Epidermal melanocyte (primary cell): ENCODE measurements around the gene FSCN2.
A peak's percentile ranks its signal among the peaks of the same experiment; 100 is the strongest.

Experiments used
- DNase-seq: peaks from one replicate; pipeline ENCODE4 v3.0.0; 2011; ENCODE audit warnings: low spot score; ENCODE audit not compliant: insufficient read length

The FSCN2 gene, protein sequence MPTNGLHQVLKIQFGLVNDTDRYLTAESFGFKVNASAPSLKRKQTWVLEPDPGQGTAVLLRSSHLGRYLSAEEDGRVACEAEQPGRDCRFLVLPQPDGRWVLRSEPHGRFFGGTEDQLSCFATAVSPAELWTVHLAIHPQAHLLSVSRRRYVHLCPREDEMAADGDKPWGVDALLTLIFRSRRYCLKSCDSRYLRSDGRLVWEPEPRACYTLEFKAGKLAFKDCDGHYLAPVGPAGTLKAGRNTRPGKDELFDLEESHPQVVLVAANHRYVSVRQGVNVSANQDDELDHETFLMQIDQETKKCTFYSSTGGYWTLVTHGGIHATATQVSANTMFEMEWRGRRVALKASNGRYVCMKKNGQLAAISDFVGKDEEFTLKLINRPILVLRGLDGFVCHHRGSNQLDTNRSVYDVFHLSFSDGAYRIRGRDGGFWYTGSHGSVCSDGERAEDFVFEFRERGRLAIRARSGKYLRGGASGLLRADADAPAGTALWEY

DNA sequence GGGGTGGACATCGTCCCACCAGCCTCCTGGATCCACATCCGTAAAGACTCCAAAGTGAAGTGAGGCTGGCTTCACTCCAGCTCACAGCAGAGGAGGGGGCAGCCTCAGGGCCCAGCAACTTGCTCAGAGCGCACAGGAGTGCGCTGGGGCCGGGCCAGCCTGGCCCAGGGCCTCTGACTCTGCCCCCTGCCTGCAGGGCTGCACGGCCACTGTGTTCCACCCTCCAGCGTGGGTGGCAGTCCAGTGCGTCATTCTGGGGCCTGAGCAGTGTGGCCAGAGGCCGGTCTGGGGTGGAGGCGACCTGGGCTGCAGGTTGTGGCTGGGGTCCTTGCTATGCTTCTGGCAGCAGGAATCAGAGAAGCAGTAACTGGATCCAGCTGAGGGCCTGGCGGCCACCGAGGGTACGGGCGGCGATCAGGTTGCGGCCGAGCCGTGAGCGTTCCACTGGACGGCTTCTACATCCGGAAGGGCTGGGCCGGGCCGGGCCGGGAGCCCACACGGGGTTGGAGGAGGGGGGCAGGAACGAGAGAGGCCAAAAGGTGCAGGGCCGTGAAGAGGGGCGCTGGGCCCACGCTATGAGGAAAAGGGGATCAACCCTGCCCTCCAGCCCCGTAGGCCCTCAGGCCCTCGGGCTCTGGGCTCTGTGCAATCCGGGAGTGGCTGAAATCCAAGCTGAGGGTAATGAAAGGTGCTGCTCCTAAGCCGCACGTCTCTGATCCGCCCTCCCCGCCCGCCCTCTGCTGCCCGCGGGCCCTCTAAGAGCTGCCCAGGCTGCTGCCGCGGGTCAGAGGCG is at the start of gene FSCN2:
FSCN2 (plus strand) TSS at position 787 of the 793 bp plus-strand sequence. CDS start 155 bp downstream, outside the sequence.
- no peak for DNase-seq

- DNase-seq = no peak
These were observed 48.8 kb upstream of the FSCN2 start for GRCh38 chr17:81479175-81480071.

GRCh38 chr17:81480140-81481072 is 47.8 kb upstream of the FSCN2 start:
- no peak for DNase-seq

- DNase-seq = peak; percentile 92
These were observed 46.9 kb upstream of the FSCN2 start for GRCh38 chr17:81481073-81481799.

DNA sequence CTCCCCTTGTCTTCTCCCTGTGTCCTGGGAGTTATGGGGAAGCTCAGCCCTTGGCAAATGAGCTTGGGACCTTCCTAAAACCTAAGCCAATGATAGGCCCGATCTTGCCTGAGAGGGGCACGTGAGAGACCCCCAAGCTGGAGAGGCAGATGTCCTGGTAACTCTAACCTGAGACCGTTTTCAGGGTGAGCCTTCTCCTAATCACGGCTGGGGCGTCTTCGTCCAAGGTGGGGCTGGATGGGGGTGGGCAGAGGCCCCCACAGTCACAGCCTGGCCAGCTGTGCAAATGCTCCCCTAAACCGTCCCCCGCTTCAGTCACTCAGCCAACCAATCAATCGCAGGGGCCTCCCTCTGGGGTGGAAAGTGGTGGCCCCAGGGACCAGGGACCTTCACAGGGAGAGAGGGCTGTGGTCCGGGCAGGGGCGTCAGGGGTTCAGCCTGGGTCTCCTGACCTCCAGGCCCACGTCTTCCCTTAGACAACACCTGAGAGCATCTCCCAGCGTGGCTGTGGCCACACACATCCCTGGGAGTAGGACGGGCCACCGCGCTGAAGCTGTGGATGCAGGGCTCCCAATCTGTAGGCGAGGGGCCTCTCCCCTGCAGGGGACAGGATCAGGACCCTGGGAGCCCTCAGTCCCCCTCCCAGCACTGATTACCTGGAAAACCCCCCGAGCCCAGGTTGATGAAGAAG is 46.2 kb upstream of the FSCN2 start:
- DNase-seq = no peak

GRCh38 chr17:81482673-81483072 is 45.5 kb upstream of the FSCN2 start:
- no peak for DNase-seq

- DNase-seq = no peak
These were observed 44.9 kb upstream of the FSCN2 start for GRCh38 chr17:81483085-81483861.

GRCh38 chr17:81483862-81484194 is 44.3 kb upstream of the FSCN2 start:
- DNase-seq = no peak

- DNase-seq = peak; percentile 69
These were observed 43.8 kb upstream of the FSCN2 start for GRCh38 chr17:81484195-81484979.

GRCh38 chr17:81486199-81486810 is 41.9 kb upstream of the FSCN2 start:
- DNase-seq = no peak

GRCh38 chr17:81487089-81487486 is 41.1 kb upstream of the FSCN2 start:
- DNase-seq = no peak

GRCh38 chr17:81487487-81488275 is 40.5 kb upstream of the FSCN2 start:
- DNase-seq = peak; percentile 94

GRCh38 chr17:81488276-81488860 is 39.8 kb upstream of the FSCN2 start:
- DNase-seq = no peak

DNA sequence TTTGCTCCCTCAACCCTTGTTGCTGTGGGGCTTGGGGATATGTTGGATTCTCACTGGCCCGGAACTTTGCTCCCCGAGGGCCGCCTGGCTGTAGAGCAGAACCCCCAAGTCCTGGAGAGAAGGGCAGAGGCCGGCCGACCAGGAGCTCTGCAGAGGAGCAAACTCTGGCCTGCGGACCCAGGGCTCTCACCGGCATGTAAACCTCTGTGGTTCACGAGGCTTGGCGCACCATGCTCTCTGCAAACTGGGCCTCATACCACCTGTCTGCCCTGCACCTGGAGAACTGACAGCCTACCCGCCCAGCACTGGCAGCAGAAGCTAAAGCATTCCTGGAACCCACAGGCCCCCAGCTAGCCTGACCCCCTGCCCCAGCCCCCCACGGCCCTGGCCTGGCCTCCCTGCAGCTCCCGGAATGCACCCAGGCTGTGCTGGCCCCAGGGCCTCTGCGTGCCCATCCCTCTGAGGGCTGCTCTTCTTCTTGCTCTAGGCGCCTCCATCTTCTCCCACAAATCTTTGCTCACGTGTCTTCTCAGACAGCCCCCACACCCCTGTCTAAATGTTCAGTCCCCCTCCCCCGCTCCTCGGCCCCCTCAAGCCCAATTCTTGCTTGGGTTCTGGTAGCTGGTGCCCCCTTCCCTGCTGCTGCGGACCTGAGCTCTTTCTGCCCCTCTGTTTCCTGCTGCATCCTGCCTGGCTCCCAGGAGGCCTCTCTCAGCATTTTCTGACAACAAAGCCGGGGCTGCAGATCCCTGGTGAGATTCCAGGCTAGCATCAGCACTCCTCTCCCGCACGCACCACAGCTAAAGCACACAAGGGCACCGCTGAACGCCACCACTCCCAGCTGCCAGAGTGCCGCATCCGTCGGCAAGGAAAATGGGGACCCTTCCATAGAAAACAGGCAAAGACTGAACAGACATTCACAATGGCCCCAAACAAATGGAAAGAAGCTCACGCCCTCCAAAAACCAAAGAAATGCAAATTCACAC is 38.9 kb upstream of the FSCN2 start:
- no peak for DNase-seq
